GM12891 (cell line): Measurements from ENCODE around the gene SLC28A1.
A peak's percentile ranks its signal among the peaks of the same experiment; 100 is the strongest.

Source experiments
- DNase-seq: peaks from one replicate; pipeline ENCODE4 v3.0.0; 2011; ENCODE audit warnings: low spot score; ENCODE audit not compliant: insufficient read length
- FAIRE-seq: peaks from 2 replicates; lab custom pipeline; 2011; peaks lifted over from hg19 to GRCh38; lab: Jason Lieb, UNC
- PAX5 ChIP-seq: IDR thresholded peaks from 2 replicates; pipeline ENCODE4 v1.6.1; 2011; ENCODE audit warnings: low read length, moderate library complexity, mild to moderate bottlenecking; ENCODE audit not compliant: insufficient read depth, severe bottlenecking
- POLR2A ChIP-seq: IDR thresholded peaks from 2 replicates; pipeline ENCODE4 v1.6.1; 2011; ENCODE audit warnings: low read depth, low read length, control low read depth
- POLR2AphosphoS5 ChIP-seq: IDR thresholded peaks from 2 replicates; pipeline ENCODE4 v1.6.1; 2011; ENCODE audit warnings: low read depth, low read length, control low read depth
- POU2F2 ChIP-seq: IDR thresholded peaks from 2 replicates; pipeline ENCODE4 v1.6.1; 2011; ENCODE audit warnings: low read depth, mild to moderate bottlenecking, control low read depth, low read length, moderate library complexity
- SPI1 ChIP-seq: IDR thresholded peaks from 2 replicates; pipeline ENCODE4 v1.6.1; 2011; ENCODE audit warnings: low read depth, low read length, control low read depth
- TAF1 ChIP-seq: IDR thresholded peaks from 2 replicates; pipeline ENCODE4 v1.6.1; 2011; ENCODE audit warnings: low read depth, low read length, control low read depth

The SLC28A1 gene

DNA sequence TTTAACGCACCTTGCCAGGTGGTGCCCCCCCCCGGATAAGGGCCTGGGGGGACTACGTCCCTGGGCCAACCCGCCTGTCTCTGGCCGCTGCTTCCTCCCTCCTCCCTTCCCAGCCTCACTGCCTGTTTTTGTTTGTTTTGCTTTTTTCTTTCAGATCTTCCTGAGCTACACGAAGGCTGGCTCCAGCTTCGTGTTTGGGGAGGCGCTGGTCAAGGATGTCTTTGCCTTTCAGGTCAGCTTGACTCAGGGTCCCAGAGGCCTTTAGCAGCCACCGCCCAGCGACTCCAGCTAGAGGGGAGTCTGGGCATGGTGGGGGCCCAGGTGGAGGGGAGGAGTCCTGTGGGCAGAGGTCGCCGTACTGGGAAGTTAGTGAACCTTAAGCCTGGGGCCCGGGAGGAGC, 24.1 kb downstream of the SLC28A1 start:
- FAIRE-seq (no peak), DNase-seq (no peak)
- no peak for TF ChIP-seq POLR2A
- no peak for TF ChIP-seq POU2F2
- TF ChIP-seq POLR2AphosphoS5, result no peak

DNA sequence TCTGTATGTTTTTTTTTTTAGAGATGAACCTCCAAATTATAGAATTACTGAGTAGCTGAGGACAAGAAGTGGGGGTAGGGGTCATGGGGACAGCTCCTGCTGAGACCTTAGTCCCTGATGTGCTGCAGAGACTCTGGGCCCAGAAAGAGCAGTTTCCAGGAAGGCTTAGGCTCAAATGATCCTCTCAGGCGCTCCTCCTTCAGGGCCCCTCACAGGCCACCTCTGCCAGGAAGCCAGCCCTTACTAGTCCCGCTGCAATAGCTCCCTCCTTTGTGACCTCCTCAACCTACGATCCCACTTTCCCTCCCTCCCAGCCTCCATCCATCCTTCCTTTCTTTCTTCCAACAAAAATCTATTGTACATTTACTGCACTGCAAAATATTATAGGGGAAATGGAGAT, 24.6 kb downstream of the SLC28A1 start:
- DNase-seq, result no peak
- no peak for FAIRE-seq
- no peak for TF ChIP-seq POU2F2
- TF ChIP-seq SPI1, result no peak
- no peak for TF ChIP-seq PAX5
- TF ChIP-seq POLR2AphosphoS5, result no peak
- no peak for TF ChIP-seq POLR2A
- no peak for TF ChIP-seq TAF1

GRCh38 chr15:84909782-84910181, 25.3 kb downstream of the SLC28A1 start:
- DNase-seq (no peak), FAIRE-seq (no peak)
- no peak for TF ChIP-seq POLR2AphosphoS5
- no peak for TF ChIP-seq TAF1
- no peak for TF ChIP-seq SPI1
- TF ChIP-seq PAX5, result no peak
- TF ChIP-seq POLR2A, result no peak
- TF ChIP-seq POU2F2, result no peak

DNA sequence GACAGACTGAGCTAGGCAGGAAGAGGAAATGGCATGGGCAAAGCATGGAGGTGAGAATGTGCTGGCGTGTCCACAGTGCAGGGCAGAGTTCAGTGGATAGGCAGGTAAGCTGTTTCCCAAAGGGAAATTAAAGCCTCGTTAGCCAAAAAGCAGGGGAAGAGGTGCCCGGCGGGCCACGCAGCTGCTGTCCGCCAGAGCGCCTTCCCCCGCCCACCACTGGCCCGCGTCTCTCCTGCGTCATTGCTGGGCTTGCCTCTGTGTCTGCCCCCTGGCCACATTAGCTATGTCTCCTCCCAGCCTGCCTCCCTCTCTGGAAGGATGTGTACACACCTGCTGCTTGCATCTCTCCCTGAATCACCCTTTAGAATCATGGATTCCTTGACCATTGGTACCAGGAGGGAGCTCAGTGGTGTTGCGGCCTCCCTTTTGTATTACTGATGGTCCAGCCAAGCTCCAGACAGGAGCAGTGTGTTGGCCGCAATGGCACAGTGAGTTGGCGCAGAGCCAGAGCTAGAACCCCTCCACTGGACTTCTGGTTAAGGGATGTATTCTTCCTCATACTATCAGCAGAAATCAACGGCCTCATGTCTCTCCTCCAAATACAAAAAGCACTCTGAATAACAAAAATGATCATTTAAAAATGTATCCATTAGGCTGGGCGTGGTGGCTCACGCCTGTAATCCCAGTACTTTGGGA, 26.6 kb downstream of the SLC28A1 start:
- TF ChIP-seq SPI1, result no peak
- no peak for TF ChIP-seq POLR2AphosphoS5
- TF ChIP-seq PAX5, result no peak
- TF ChIP-seq POLR2A, result no peak
- TF ChIP-seq POU2F2, result no peak
- TF ChIP-seq TAF1, result no peak
- FAIRE-seq, result no peak
- no peak for DNase-seq

GRCh38 chr15:84911879-84912660, 27.6 kb downstream of the SLC28A1 start:
- FAIRE-seq (no peak), DNase-seq (no peak)
- TF ChIP-seq POLR2AphosphoS5, result no peak
- TF ChIP-seq POU2F2, result no peak
- TF ChIP-seq POLR2A, result no peak
- no peak for TF ChIP-seq PAX5
- no peak for TF ChIP-seq SPI1
- TF ChIP-seq TAF1, result no peak

DNA sequence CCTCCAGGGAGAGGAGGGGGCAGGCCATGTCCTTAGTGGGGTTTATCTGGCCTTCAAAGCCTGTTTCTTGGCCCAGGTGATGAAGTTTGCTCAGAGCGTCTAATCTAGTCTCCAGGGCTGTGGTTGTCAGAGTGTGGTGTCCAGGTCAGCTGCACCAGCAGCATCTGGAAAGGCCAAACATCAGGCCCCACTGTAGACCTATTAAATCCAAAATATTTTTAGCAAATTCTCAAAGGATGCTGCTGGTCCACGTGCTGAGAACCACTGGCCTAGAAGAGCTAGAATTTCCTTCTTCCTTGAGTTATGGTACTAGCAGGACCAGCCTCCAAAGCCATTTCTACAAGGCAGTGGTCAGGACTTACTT, 28.9 kb downstream of the SLC28A1 start:
- DNase-seq, result no peak
- no peak for FAIRE-seq
- TF ChIP-seq SPI1 (no peak), POLR2A (no peak), PAX5 (no peak), TAF1 (no peak), POLR2AphosphoS5 (no peak), POU2F2 (no peak)

GRCh38 chr15:84914351-84914750, 29.9 kb downstream of the SLC28A1 start:
- DNase-seq, result no peak
- TF ChIP-seq PAX5 (no peak), POLR2A (no peak), TAF1 (no peak), SPI1 (no peak), POLR2AphosphoS5 (no peak), POU2F2 (no peak)
- no peak for FAIRE-seq

DNA sequence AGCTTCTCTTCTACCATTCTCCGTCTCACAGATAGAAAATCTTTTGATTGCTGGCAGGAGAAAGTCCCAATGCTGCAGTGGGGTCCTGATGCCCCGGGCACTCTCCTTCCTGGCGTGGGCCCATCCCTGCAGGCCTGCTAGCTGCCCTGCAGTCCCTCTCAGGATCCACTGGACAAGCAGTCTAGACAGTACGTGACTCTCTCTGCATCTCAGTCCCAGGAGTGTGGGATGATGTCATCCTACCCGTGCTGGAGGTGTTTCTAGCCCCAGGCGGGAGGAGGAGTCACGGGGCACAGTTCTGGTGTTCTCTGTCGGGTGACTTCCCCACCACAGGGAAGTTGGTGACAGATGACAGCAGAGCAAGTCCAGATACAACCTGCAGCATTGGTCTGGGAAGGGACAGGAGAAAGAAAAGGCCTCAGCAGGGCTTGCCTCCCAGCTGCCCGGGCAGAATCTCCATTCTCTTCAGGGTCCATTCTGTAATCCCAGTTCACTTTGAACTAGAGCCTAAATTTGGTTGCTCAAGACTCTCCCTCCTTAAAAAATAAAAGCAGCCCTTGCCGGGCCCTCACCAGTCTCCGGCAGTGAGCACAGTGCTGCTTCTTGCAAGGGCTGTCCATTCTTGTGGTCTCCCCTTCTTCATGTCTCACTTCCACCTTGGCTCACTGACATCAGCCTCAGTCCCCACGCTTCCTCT, 30.6 kb downstream of the SLC28A1 start:
- TF ChIP-seq POLR2A (no peak), TAF1 (no peak; the same call in 1 of the 2 replicates), SPI1 (peak; percentile 62), POLR2AphosphoS5 (no peak), POU2F2 (no peak), PAX5 (no peak)
- FAIRE-seq (peak; percentile 91), DNase-seq (peak; percentile 61)

DNA sequence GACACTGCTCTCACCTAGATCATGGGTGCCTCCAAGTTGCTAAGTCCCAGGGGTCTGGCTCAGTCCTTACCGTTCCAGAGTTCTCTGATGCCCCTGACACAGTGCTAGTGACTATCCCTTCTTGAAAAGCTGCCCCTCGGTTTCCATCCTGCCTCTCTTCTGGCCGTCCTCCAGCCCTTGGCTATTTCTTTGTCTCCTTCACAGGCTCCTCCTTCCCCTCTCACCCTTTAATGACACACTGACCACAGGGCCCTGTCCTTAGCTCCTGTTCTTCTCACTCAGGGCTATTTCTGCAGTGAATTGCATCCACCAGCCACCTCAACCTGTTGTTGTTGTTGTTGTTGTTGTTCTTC, 31.1 kb downstream of the SLC28A1 start:
- TF ChIP-seq POLR2A, result no peak
- TF ChIP-seq PAX5, result no peak
- no peak for TF ChIP-seq TAF1
- no peak for TF ChIP-seq POU2F2
- no peak for TF ChIP-seq POLR2AphosphoS5
- TF ChIP-seq SPI1, result no peak
- DNase-seq (no peak), FAIRE-seq (no peak)
